Activated CD4-positive, alpha-beta T cell treated with anti-CD3 and anti-CD28 coated beads for 36 hours (primary cell): ENCODE results near the gene SPEM2. TPM values are rescaled to one million over a fixed set of nuclear protein-coding genes. Genes with fewer than 3 reads are reported as not detected.
A peak's percentile ranks its signal among the peaks of the same experiment; 100 is the strongest.

Source experiments
- ATAC-seq: fragments of 200-7000 bp; cut with Tn5 transposase; one replicate; pipeline ENCODE4 v1.10.0; 2021; ENCODE audit warnings: mild to moderate bottlenecking, moderate library complexity
- CTCF ChIA-PET: fragments of 350-600 bp; sonication (Branson Sonifier 250); formaldehyde crosslinking; loops from one replicate; lab custom pipeline; 2021; ENCODE audit warnings: antibody characterized with exemption; lab: Charles Lee
- POLR2A ChIA-PET: fragments of 350-600 bp; sonication (Branson Sonifier 250); formaldehyde crosslinking; loops from one replicate; lab custom pipeline; 2021; ENCODE audit warnings: antibody characterized with exemption, inconsistent platforms; lab: Charles Lee
- DNase-seq: peaks from one replicate; pipeline ENCODE4 v3.0.0-alpha.2; 2020
- H3K27ac Mint-ChIP-seq: one replicate; pipeline ENCODE4 v1.8.0; 2021; ENCODE audit warnings: mixed read lengths
- H3K27me3 Mint-ChIP-seq: one replicate; pipeline ENCODE4 v1.8.0; 2021; ENCODE audit warnings: mixed read lengths
- H3K36me3 Mint-ChIP-seq: one replicate; pipeline ENCODE4 v1.8.0; 2021; ENCODE audit warnings: low read depth, mixed read lengths
- H3K4me1 Mint-ChIP-seq: one replicate; pipeline ENCODE4 v1.8.0; 2021; ENCODE audit warnings: mixed read lengths
- H3K4me3 Mint-ChIP-seq: one replicate; pipeline ENCODE4 v1.8.0; 2021; ENCODE audit warnings: mild to moderate bottlenecking, moderate library complexity, mixed read lengths
- H3K9me3 Mint-ChIP-seq: one replicate; pipeline ENCODE4 v1.8.0; 2021; ENCODE audit warnings: low read depth, mixed read lengths
- intact Hi-C, 2 experiments: fragments of 100-400 bp; cut with DNase I in 1 of 2; cut with micrococcal nuclease in 1 of 2; formaldehyde crosslinking; loops; one replicate each; pipeline versions ENCODE4 v1.14.2 to v1.15.1; 2022 to 2024; cut with DNase I, micrococcal nuclease
- total RNA-seq, 2 experiments: library from RNA; stranded (reverse); gene quantifications; one replicate each; pipeline ENCODE4 v1.2.3, GENCODE V29; 2021

SPEM2 gene
- total RNA-seq, 2 experiments from 2014 or later, result not detected

DNA sequence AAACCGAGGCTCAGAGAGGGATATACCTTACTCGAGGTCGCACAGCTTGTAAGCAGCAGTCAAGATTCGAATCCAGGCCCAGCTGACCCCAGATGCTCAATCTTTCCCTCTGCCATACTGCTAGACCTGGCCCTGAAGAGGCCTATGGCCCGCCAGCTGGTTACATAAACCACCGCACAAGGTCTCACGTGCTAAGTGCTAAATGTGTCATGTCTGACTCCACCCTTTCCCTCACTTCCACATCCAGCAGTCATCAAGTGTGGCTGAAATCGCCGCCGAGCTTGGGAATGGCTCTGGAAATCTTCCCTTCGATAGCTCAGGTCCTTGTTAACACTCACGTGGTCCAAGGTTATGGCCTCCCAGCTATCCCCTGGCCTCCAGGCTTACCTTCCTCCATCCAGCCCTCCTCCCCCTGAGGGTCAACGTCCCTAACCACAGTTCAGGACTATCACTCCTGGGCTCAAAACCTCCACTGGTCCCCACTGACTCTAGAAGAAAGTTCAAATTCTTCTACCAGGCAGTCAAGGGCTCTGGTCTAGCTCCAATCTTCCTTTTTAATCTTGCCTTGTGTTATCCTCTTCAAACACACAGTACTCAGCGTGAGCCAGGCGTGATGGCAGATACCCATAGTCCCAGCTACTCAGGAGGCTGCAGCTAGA is 50.5 kb downstream of the SPEM2 start:
- ChIA-PET CTCF (interaction anchor here (0.7 to 3.5 kb wide), 10 partner anchors 10 to 153 kb away, joined by 3 to 12 read pairs (median 4); partner anchors contain the start of genes SENP3 and TMEM102), POLR2A (interaction anchor here (0.6 to 1.7 kb wide), 3 partner anchors 9 to 12 kb away, joined by 3 to 9 read pairs (median 3); no protein-coding TSS in a partner anchor)
- H3K27ac Mint-ChIP-seq, result peak overlapping the region; percentile 75
- H3K4me3 Mint-ChIP-seq, result no peak overlapping the region
- intact Hi-C loops, result loop anchor here in 1 of 2 experiments (2.0 kb wide), 1 partner anchor 35 kb away; no protein-coding TSS in a partner anchor
- no peaks in the 10 kb centered on the region for H3K9me3 Mint-ChIP-seq
- H3K36me3 Mint-ChIP-seq, result peaks cover 10% of the 10 kb centered on the region
- ATAC-seq (no peak), DNase-seq (peak; percentile 34)
- no peaks in the 10 kb centered on the region for H3K27me3 Mint-ChIP-seq
- H3K4me1 Mint-ChIP-seq, result peaks cover 55% of the 10 kb centered on the region

DNA sequence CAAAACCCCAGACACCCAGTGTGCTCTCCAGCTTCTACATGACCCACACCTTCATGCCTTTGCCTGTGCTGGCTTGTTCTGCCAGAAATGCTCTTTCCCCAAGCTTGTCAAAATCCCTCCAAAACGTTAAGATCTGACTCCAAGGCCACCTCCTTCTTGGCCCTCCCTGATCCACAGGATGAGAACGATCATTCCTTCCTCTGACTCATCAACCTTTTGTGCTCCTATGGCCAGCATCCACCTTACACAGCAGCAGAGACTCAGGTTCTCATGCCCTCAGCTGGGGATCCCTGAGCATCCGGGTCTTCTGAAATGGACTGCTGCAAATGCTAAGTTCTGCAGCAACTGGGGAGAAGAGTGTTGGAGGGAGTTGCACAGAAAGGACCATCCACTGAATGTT is 51.1 kb downstream of the SPEM2 start:
- ChIA-PET CTCF (interaction anchor here (0.5 to 3.5 kb wide), 11 partner anchors 10 to 238 kb away, joined by 3 to 12 read pairs (median 4); partner anchors contain the start of genes SENP3 and TMEM102), POLR2A (interaction anchor here (0.6 to 1.7 kb wide), 6 partner anchors 9 to 1154 kb away, joined by 3 to 9 read pairs (median 3); no protein-coding TSS in a partner anchor)
- H3K36me3 Mint-ChIP-seq, result peaks cover 10% of the 10 kb centered on the region
- H3K9me3 Mint-ChIP-seq, result no peaks in the 10 kb centered on the region
- H3K4me3 Mint-ChIP-seq, result peak overlapping the region; percentile 87
- peaks cover 59% of the 10 kb centered on the region for H3K4me1 Mint-ChIP-seq
- ATAC-seq (no peak), DNase-seq (no peak)
- H3K27me3 Mint-ChIP-seq, result no peaks in the 10 kb centered on the region
- H3K27ac Mint-ChIP-seq, result peak overlapping the region; percentile 75
- intact Hi-C loops, result loop anchor here in 1 of 2 experiments (2.0 kb wide), 1 partner anchor 36 kb away; no protein-coding TSS in a partner anchor

DNA sequence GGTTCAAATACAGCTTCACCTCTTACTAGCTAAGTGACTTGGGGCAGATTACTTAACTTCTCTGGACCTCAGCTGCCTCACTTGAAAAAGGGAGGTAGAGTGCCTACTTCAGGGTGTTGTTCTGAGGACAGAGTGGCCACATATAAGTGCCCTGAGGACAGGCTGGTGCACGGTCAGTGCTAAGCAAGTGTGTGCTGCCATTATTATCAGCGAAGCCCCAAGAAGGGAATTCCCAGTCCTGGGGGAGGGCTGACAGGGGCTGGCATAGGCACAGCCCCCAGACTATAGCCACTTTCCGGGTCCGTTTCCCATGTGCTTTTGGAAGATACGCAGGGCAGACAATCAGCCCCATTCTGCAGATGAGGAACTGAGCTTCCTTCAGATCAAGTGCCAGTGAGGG is 51.5 kb downstream of the SPEM2 start:
- ATAC-seq, result no peak
- H3K27ac Mint-ChIP-seq, result peak overlapping the region; percentile 75
- H3K36me3 Mint-ChIP-seq, result peaks cover 10% of the 10 kb centered on the region
- ChIA-PET POLR2A (interaction anchor here (0.6 to 1.7 kb wide), 5 partner anchors 9 to 1154 kb away, joined by 3 to 9 read pairs (median 3); no protein-coding TSS in a partner anchor), CTCF (interaction anchor here (0.5 to 3.5 kb wide), 6 partner anchors 10 to 238 kb away, joined by 3 to 12 read pairs (median 5); partner anchors contain the start of gene TMEM102)
- H3K4me3 Mint-ChIP-seq, result peak overlapping the region; percentile 87
- no peaks in the 10 kb centered on the region for H3K9me3 Mint-ChIP-seq
- DNase-seq, result no peak
- intact Hi-C loops, result loop anchor here in 1 of 2 experiments (2.0 kb wide), 1 partner anchor 36 kb away; no protein-coding TSS in a partner anchor
- H3K4me1 Mint-ChIP-seq, result peaks cover 59% of the 10 kb centered on the region
- no peaks in the 10 kb centered on the region for H3K27me3 Mint-ChIP-seq

Other genes starting within 250 kb of the SPEM2 start
- gene ASGR1, start 246.2 kb upstream of the SPEM2 start, total RNA-seq, result 1 to 10 TPM; 1.1 to 2.2 TPM
- gene DLG4, start 205.8 kb upstream of the SPEM2 start, total RNA-seq, result 10 to 100 TPM; 11.7 to 15.4 TPM
- gene ACADVL, start 205.7 kb upstream of the SPEM2 start, total RNA-seq, result 100 to 1,000 TPM; 263 to 345 TPM
- 10 to 100 TPM; 49.1 to 53.3 TPM for gene DVL2, start 191.1 kb upstream of the SPEM2 start, total RNA-seq
- gene PHF23, start 186.2 kb upstream of the SPEM2 start, total RNA-seq, result 10 to 100 TPM; 23.6 to 35.2 TPM
- 100 to 1,000 TPM; 123 to 162 TPM for gene GABARAP, start 183.2 kb upstream of the SPEM2 start, total RNA-seq
- gene CTDNEP1, start 173.9 kb upstream of the SPEM2 start, total RNA-seq, result 100 to 1,000 TPM; 158 to 203 TPM
- gene ELP5, start 173.4 kb upstream of the SPEM2 start, total RNA-seq, result 10 to 100 TPM; 58.1 to 62.3 TPM
- under 1 TPM; 0.53 to 0.72 TPM for gene CLDN7, start 163.1 kb upstream of the SPEM2 start, total RNA-seq
- gene SLC2A4, start 143.9 kb upstream of the SPEM2 start, total RNA-seq, result under 1 TPM; 0.16 to 0.25 TPM
- gene YBX2, start 131.0 kb upstream of the SPEM2 start, total RNA-seq, result under 1 TPM; 0.34 to 0.67 TPM
- 100 to 1,000 TPM; 780 to 934 TPM for gene EIF5A, start 118.0 kb upstream of the SPEM2 start, total RNA-seq
- 10 to 100 TPM; 31.3 to 56.1 TPM for gene GPS2, start 110.3 kb upstream of the SPEM2 start, total RNA-seq
- gene NEURL4, start 96.3 kb upstream of the SPEM2 start, total RNA-seq, result 10 to 100 TPM; 22.5 to 29.1 TPM
- gene ACAP1, start 89.1 kb upstream of the SPEM2 start, total RNA-seq, result 100 to 1,000 TPM; 343 to 375 TPM
- 1 to 10 TPM; 5.0 to 6.1 TPM for gene KCTD11, start 73.5 kb upstream of the SPEM2 start, total RNA-seq
- gene TMEM95, start 70.5 kb upstream of the SPEM2 start, total RNA-seq, result under 1 TPM in 1 of 2 experiments, not detected in 1; 0.16 TPM
- 1 to 10 TPM; 4.8 to 6.9 TPM for gene TNK1, start 44.5 kb upstream of the SPEM2 start, total RNA-seq
- 10 to 100 TPM; 69.3 to 78.9 TPM for gene PLSCR3, start 31.1 kb upstream of the SPEM2 start, total RNA-seq
- 10 to 100 TPM; 55.8 to 58.1 TPM for gene TMEM256, start 21.5 kb upstream of the SPEM2 start, total RNA-seq
- 1 to 10 TPM; 7.0 to 7.1 TPM for gene NLGN2, start 17.8 kb upstream of the SPEM2 start, total RNA-seq
- gene SPEM1, start 5.3 kb upstream of the SPEM2 start, total RNA-seq, result not detected
- not detected for gene SPEM3, start 3.2 kb downstream of the SPEM2 start, total RNA-seq
- gene TMEM102, start 9.8 kb downstream of the SPEM2 start, total RNA-seq, result 10 to 100 TPM in 1 of 2 experiments, 1 to 10 TPM in 1; 8.7 to 10.7 TPM
- 10 to 100 TPM in 1 of 2 experiments, 1 to 10 TPM in 1; 6.9 to 10.6 TPM for gene FGF11, start 13.9 kb downstream of the SPEM2 start, total RNA-seq
- gene CHRNB1, start 19.4 kb downstream of the SPEM2 start, total RNA-seq, result 1 to 10 TPM; 7.8 to 8.7 TPM
- gene ZBTB4, start 54.0 kb downstream of the SPEM2 start, total RNA-seq, result 10 to 100 TPM; 17.5 to 20.9 TPM
- not detected for gene SLC35G6, start 55.8 kb downstream of the SPEM2 start, total RNA-seq
- gene POLR2A, start 58.8 kb downstream of the SPEM2 start, total RNA-seq, result 100 to 1,000 TPM; 193 to 203 TPM
- gene TNFSF12, start 123.4 kb downstream of the SPEM2 start, total RNA-seq, result 10 to 100 TPM; 10.9 to 13.7 TPM
- gene TNFSF13, start 133.1 kb downstream of the SPEM2 start, total RNA-seq, result 1 to 10 TPM; 1.8 to 2.5 TPM
- 10 to 100 TPM; 59.0 to 78.9 TPM for gene SENP3, start 136.3 kb downstream of the SPEM2 start, total RNA-seq
- 10 to 100 TPM in 1 of 2 experiments, 1 to 10 TPM in 1; 9.2 to 13.7 TPM for gene CD68, start 154.0 kb downstream of the SPEM2 start, total RNA-seq
- gene MPDU1, start 158.2 kb downstream of the SPEM2 start, total RNA-seq, result 10 to 100 TPM; 51.7 to 77.0 TPM
- under 1 TPM in 1 of 2 experiments, not detected in 1; 0.16 TPM for gene SOX15, start 164.5 kb downstream of the SPEM2 start, total RNA-seq
- 10 to 100 TPM; 35.6 to 50.2 TPM for gene FXR2, start 189.3 kb downstream of the SPEM2 start, total RNA-seq
- gene SAT2, start 202.2 kb downstream of the SPEM2 start, total RNA-seq, result 10 to 100 TPM; 15.9 to 22.2 TPM
- under 1 TPM; 0.25 to 0.30 TPM for gene SHBG, start 204.5 kb downstream of the SPEM2 start, total RNA-seq
- gene ATP1B2, start 225.3 kb downstream of the SPEM2 start, total RNA-seq, result under 1 TPM; 0.32 to 0.33 TPM